ENCODE data around the gene MED27. TPM values are rescaled to one million over a fixed set of nuclear protein-coding genes. Genes with fewer than 3 reads are reported as not detected.

MED27 gene
- total and polyA plus RNA-seq, 12 donors, result 8.0 to 20.7 (median 17.1) TPM

DNA sequence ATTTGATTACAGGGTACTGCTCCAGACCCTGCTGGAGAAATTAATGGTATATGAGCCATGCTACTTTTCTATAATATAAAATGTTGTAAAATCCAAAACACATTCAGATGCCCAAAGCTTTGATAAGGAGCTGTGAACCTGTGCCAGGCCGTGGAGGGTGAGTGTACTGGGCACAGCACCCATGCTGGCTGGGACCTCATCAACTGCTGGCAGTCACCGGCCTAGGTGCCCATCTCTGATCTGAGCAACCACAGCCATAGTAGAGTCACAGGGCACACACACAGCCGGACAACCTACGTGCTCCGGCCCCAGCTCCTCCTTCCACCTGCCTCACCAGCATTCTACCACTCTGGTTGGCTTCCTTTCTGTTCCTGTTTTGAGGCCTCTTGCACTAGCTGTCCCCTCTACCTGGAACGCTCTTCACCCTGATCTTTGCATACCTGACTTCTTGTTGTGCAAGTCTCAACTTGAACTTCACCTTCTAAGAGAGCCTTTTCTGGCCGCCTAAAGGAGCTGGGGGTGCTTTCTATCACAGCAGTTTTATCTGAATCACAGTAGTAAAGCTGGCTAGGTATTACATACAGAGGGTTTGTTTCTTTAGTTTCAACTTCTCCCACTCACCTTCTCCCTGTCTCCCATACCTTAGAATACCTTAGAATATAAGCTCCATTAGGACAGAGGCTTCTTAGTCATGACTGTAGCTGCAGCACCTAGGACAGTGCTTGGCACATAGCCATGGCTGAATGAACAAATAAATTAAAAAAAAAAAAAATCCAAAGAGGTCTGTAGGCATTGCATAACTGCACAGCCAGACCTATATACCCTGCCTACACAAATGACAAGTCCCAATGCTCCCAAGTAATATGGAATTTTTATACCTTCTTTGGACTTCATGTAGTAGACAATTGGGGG is 51.7 kb downstream of the MED27 start:
- no peak overlapping the region for H3K27ac ChIP-seq
- H3K27me3 ChIP-seq, result no peaks in the 10 kb centered on the region
- intact Hi-C loops (cut with DNase I), result no loop called here
- peaks cover 0 to 30% (median 12%) of the 10 kb centered on the region in 9 donors for H3K4me1 ChIP-seq
- H3K9me3 ChIP-seq, result no peaks in the 10 kb centered on the region
- peak in 4 of 8 donors; percentile 21 to 72 (median 67) for ATAC-seq
- peak in 1 of 2 donors; percentile 29 for DNase-seq
- TF ChIP-seq, protein P1, sequence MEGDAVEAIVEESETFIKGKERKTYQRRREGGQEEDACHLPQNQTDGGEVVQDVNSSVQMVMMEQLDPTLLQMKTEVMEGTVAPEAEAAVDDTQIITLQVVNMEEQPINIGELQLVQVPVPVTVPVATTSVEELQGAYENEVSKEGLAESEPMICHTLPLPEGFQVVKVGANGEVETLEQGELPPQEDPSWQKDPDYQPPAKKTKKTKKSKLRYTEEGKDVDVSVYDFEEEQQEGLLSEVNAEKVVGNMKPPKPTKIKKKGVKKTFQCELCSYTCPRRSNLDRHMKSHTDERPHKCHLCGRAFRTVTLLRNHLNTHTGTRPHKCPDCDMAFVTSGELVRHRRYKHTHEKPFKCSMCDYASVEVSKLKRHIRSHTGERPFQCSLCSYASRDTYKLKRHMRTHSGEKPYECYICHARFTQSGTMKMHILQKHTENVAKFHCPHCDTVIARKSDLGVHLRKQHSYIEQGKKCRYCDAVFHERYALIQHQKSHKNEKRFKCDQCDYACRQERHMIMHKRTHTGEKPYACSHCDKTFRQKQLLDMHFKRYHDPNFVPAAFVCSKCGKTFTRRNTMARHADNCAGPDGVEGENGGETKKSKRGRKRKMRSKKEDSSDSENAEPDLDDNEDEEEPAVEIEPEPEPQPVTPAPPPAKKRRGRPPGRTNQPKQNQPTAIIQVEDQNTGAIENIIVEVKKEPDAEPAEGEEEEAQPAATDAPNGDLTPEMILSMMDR (IDR thresholded peaks at IDR 0.05), result no peak
- no peaks in the 10 kb centered on the region for H3K36me3 ChIP-seq
- WGBS, 2 donors, result 81 to 84% methylated on average over 7 of the region's 7 CpGs
- no peak overlapping the region for H3K4me3 ChIP-seq

DNA sequence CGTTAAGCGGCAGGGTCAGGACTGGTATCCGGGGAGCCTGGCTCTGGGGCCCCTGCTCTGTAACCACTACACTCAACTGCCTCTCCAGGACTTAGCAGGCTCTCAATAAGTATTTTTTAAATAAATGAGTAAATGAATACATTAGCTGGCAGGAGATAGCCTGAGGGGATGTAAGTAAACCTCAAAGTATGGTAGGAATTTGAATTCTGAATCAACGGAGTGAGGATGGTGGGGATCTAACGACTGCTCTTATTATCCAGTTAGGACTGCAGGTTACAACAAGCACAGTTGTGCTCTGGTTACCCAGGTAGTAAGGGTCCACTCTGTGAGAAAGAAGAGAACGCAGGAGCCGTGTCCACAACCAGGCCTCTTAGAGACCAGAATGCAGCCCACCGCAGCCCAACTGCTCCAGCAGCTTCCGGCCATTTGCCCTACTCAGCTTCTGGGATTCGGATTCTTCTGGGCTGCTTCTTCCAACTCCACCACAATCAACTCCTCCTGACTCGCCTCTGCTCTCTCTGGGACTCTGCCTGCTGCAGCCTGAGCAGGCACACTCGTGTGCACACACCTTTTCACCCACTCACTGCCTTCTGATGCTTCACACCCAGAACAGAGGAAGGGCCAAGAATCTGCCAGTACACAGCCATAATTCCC is 52.6 kb downstream of the MED27 start:
- no peaks in the 10 kb centered on the region for H3K27me3 ChIP-seq
- H3K27ac ChIP-seq, result no peak overlapping the region
- no peak for DNase-seq
- H3K9me3 ChIP-seq, result no peaks in the 10 kb centered on the region
- no peak for ATAC-seq
- peaks cover 0 to 20% (median 6%) of the 10 kb centered on the region in 9 donors for H3K4me1 ChIP-seq
- H3K36me3 ChIP-seq, result no peaks in the 10 kb centered on the region
- intact Hi-C loops (cut with DNase I), result no loop called here
- TF ChIP-seq, protein P1 (IDR thresholded peaks at IDR 0.05), result no peak
- no peak overlapping the region for H3K4me3 ChIP-seq
- 91 to 93% methylated on average over 12 of the region's 12 CpGs for WGBS, 2 donors

DNA sequence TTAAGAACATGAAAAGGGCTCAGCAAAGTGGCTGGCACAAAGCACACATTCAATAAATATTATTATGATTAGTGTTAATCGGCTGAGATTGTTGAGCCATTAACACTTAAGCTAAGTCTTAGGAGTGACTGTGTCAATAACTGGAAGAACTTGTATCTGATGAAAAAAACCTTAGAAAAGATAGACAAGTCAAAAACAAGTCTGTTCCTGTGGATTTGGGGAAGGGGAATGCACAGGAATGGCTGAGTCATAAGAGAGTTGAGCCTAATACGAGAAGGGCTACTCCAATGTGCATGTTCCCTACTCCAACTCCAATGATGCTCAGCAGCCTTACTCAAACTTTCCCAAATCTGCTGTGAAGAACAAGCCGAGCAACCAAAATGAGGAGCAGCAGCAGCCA is 53.9 kb downstream of the MED27 start:
- H3K4me1 ChIP-seq, result peaks cover 0 to 24% (median 11%) of the 10 kb centered on the region in 9 donors

DNA sequence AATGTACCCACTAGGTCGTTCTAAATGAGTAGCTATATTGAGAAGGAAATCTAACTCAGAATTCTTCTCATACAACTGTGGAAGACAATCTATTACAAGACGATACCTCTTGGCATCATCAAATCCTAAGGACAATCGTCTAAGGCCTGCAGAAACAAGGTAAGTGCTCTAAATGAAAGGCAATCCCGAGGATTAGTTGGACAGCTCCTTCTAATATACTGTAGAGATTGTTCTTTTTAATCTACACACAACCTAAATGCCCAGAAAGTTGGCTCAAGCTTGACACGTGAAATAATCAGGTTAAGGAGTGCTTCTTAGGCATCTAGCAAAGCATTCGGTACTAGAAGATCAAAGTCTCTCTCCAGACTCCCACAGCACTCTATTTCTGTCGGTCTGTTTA is 55.1 kb downstream of the MED27 start:
- DNase-seq (no peak), ATAC-seq (no peak)
- H3K27me3 ChIP-seq, result no peaks in the 10 kb centered on the region
- intact Hi-C loops (cut with DNase I), result no loop called here
- H3K36me3 ChIP-seq, result no peaks in the 10 kb centered on the region
- no peak overlapping the region for H3K4me3 ChIP-seq
- TF ChIP-seq, protein P1 (IDR thresholded peaks at IDR 0.05), result no peak
- 81 to 85% methylated on average over 7 of the region's 7 CpGs for WGBS, 2 donors
- H3K9me3 ChIP-seq, result no peaks in the 10 kb centered on the region
- peaks cover 2 to 36% (median 15%) of the 10 kb centered on the region in 9 donors for H3K4me1 ChIP-seq
- no peak overlapping the region for H3K27ac ChIP-seq

More for the DNA sequence above, 53.9 kb downstream of the MED27 start:
- TF ChIP-seq, protein P1 (IDR thresholded peaks at IDR 0.05), result no peak
- intact Hi-C loops (cut with DNase I), result no loop called here
- Histone ChIP-seq H3K27me3 (no peaks in the 10 kb centered on the region), H3K27ac (no peak overlapping the region), H3K4me3 (no peak overlapping the region), H3K36me3 (no peaks in the 10 kb centered on the region), H3K9me3 (no peaks in the 10 kb centered on the region)
- no peak for ATAC-seq
- 98 to 100% methylated on average over 3 of the region's 3 CpGs for WGBS, 2 donors
- DNase-seq, result no peak

All from heart right ventricle (tissue), 16 donors.